Endothelial cell of umbilical vein (primary cell): ENCODE results near the gene ARHGDIA. TPM values are rescaled to one million over a fixed set of nuclear protein-coding genes. Genes with fewer than 3 reads are reported as not detected.

Experiments used
- BruUV-seq: library from RNA; stranded (reverse); fragments of 400-500 nt; replicated peaks from 2 replicates; lab custom pipeline; 2021; lab: Mats Ljungman, UMichigan
- CTCF ChIA-PET: fragments of 300-600, 350-600 bp; sonication (Branson Sonifier 250); formaldehyde crosslinking; loops from one replicate; lab custom pipeline; 2021; ENCODE audit warnings: antibody characterized with exemption, inconsistent platforms; lab: Charles Lee
- POLR2A ChIA-PET: fragments of 300-600, 350-600 bp; sonication (Branson Sonifier 250); formaldehyde crosslinking; loops from one replicate; lab custom pipeline; 2021; ENCODE audit warnings: antibody characterized with exemption, inconsistent platforms; lab: Charles Lee
- DNase-seq: peaks from one replicate; pipeline ENCODE4 v3.0.0-alpha.2; 2011; ENCODE audit warnings: low read depth, low spot score
- FAIRE-seq: peaks from 2 replicates; lab custom pipeline; 2011; peaks lifted over from hg19 to GRCh38; lab: Jason Lieb, UNC
- H2AFZ ChIP-seq: 2 replicates; pipeline ENCODE4 v1.6.0; 2012; ENCODE audit warnings: low read depth, low read length, control low read depth, inconsistent platforms
- H3K27ac ChIP-seq: 2 replicates; pipeline ENCODE4 v1.5.1; 2011; ENCODE audit warnings: low read depth, mild to moderate bottlenecking, control low read depth, low read length, moderate library complexity; ENCODE audit not compliant: insufficient read depth
- H3K27me3 ChIP-seq, 2 experiments: 2 replicates each; pipeline versions ENCODE4 v1.6.0 to v1.6.1; 2011; ENCODE audit warnings: low read length in 2 of 2, mixed read lengths in 1 of 2; ENCODE audit not compliant: control insufficient read depth in 2 of 2, insufficient read depth in 2 of 2
- H3K36me3 ChIP-seq, 2 experiments: 2 replicates in 1 of 2; 3 replicates in 1 of 2; pipeline ENCODE4 v1.5.1; 2011; ENCODE audit warnings: low read length in 2 of 2, mild to moderate bottlenecking in 1 of 2, moderate library complexity in 1 of 2; ENCODE audit not compliant: control insufficient read depth in 2 of 2, insufficient read depth in 2 of 2; ENCODE audit errors: extremely low read depth in 1 of 2
- H3K4me1 ChIP-seq: 3 replicates; pipeline ENCODE4 v1.5.1; 2011; ENCODE audit warnings: mild to moderate bottlenecking, low read length; ENCODE audit not compliant: control insufficient read depth, insufficient read depth; ENCODE audit errors: extremely low read depth
- H3K4me2 ChIP-seq: 2 replicates; pipeline ENCODE4 v1.6.1; 2011; ENCODE audit warnings: low read length, control low read depth, mixed read lengths; ENCODE audit not compliant: insufficient read depth
- H3K4me3 ChIP-seq, 3 experiments: fragments of 200-600 bp in 1 of 3; sonication (generic), shearing (Covaris generic) in 1 of 3; replicated peaks in 1 of 3; 2 replicates each; pipeline ENCODE4 v1.5.1; 2011 to 2016; ENCODE audit warnings: control low read depth in 3 of 3, low read length in 3 of 3, mild to moderate bottlenecking in 2 of 3, inconsistent platforms in 1 of 3, low read depth in 1 of 3, moderate library complexity in 1 of 3; ENCODE audit not compliant: insufficient read depth in 1 of 3
- H3K79me2 ChIP-seq: 2 replicates; pipeline ENCODE4 v1.6.0; 2012; ENCODE audit warnings: low read length, inconsistent platforms; ENCODE audit not compliant: control insufficient read depth, insufficient read depth
- H3K9ac ChIP-seq: replicated peaks from 2 replicates; pipeline ENCODE3; 2011; ENCODE audit warnings: low read length, control low read depth; ENCODE audit not compliant: insufficient read depth; ENCODE audit errors: extremely low read depth
- H3K9me1 ChIP-seq: replicated peaks from 3 replicates; pipeline ENCODE4 v1.6.0; 2011; ENCODE audit warnings: mild to moderate bottlenecking, low read length; ENCODE audit not compliant: control insufficient read depth, insufficient read depth; ENCODE audit errors: extremely low read depth
- H3K9me3 ChIP-seq: replicated peaks from 2 replicates; pipeline ENCODE4 v1.5.1; 2012; ENCODE audit warnings: low read length, inconsistent platforms; ENCODE audit not compliant: control insufficient read depth, insufficient read depth
- H4K20me1 ChIP-seq: replicated peaks from 2 replicates; pipeline ENCODE3; 2011; ENCODE audit warnings: mild to moderate bottlenecking, low read length; ENCODE audit not compliant: control insufficient read depth, insufficient read depth; ENCODE audit errors: extremely low read depth
- CTCF ChIP-seq, 2 donors: IDR thresholded peaks; 1 replicate in 1 of 2; 2 replicates in 1 of 2; pipeline ENCODE4 v1.5.1; 2011; ENCODE audit warnings: low read length in 2 of 2, mild to moderate bottlenecking in 2 of 2, moderate library complexity in 2 of 2, control low read depth in 1 of 2, inconsistent platforms in 1 of 2, low read depth in 1 of 2; ENCODE audit not compliant: insufficient read depth in 1 of 2; ENCODE audit errors: extremely low read depth in 1 of 2
- EZH2 ChIP-seq: IDR thresholded peaks from 2 replicates; pipeline ENCODE4 v1.6.1; 2012; ENCODE audit warnings: borderline replicate concordance, low read depth, mild to moderate bottlenecking, moderate library complexity, low read length, inconsistent platforms; ENCODE audit not compliant: severe bottlenecking
- FOS ChIP-seq: IDR thresholded peaks from 2 replicates; pipeline ENCODE4 v1.6.1; 2011; ENCODE audit warnings: mild to moderate bottlenecking, low read length, moderate library complexity, borderline replicate concordance; ENCODE audit not compliant: insufficient read depth
- GATA2 ChIP-seq: IDR thresholded peaks from 2 replicates; pipeline ENCODE4 v1.7.0; 2011; ENCODE audit warnings: low read depth, mild to moderate bottlenecking, moderate library complexity, mixed read lengths, low read length; ENCODE audit not compliant: insufficient read length, insufficient read depth
- JUN ChIP-seq: IDR thresholded peaks from 2 replicates; pipeline ENCODE4 v1.6.1; 2011; ENCODE audit warnings: borderline replicate concordance, low read depth; ENCODE audit not compliant: insufficient read length, insufficient read depth
- MAX ChIP-seq: IDR thresholded peaks from 2 replicates; pipeline ENCODE4 v1.6.1; 2011; ENCODE audit not compliant: insufficient read depth, insufficient read length
- MYC ChIP-seq: IDR thresholded peaks from one replicate; pipeline ENCODE4 v1.6.1; 2011; ENCODE audit warnings: mild to moderate bottlenecking, low read depth, low read length
- POLR2A ChIP-seq: IDR thresholded peaks from 2 replicates; pipeline ENCODE4 v1.6.1; 2012; ENCODE audit warnings: low read depth, mild to moderate bottlenecking, control low read depth, low read length
- POLR2AphosphoS5 ChIP-seq: IDR thresholded peaks from 2 replicates; pipeline ENCODE4 v1.6.1; 2012; ENCODE audit warnings: low read depth, mild to moderate bottlenecking, control low read depth, low read length, moderate library complexity; ENCODE audit not compliant: insufficient read depth
- dilution Hi-C: fragments of 300-500 bp; cut with MboI; formaldehyde crosslinking; loops from one replicate; pipeline ENCODE4 v1.15.0; 2019; ENCODE audit warnings: low sequenced_read_pairs; ENCODE audit not compliant: extremely low pct_ligation_motif_present
- intact Hi-C: fragments of 100-400 bp; cut with micrococcal nuclease; formaldehyde crosslinking; loops from one replicate; pipeline ENCODE4 v1.10.0; 2022
- polyA plus RNA-seq, 4 experiments: library from polyadenylated mRNA; depleted of rRNA in 3 of 4; stranded (reverse) in 3 of 4; unstranded in 1 of 4; fragments of >200 nt; gene quantifications; 2 replicates each; pipeline versions ENCODE4 v1.2.1 to v1.2.3, GENCODE V29; 2011 to 2012; ENCODE audit warnings: missing spikeins in 1 of 4
- total RNA-seq: library from RNA; stranded (reverse); gene quantifications from 2 replicates; pipeline ENCODE4 v1.2.3, GENCODE V29; 2021

ARHGDIA gene
- total and polyA plus RNA-seq, 2 donors (not counting 3 experiments of a cell fraction or from before 2014, with no cell fraction given): 358 to 645 TPM

- no peaks in the 10 kb centered on the region for H3K79me2 ChIP-seq
- intact Hi-C loops (no loop called here), dilution Hi-C loops (no loop called here)
- H3K9ac ChIP-seq: no peak overlapping the region
- H3K9me1 ChIP-seq: no peaks in the 10 kb centered on the region
- H3K9me3 ChIP-seq: no peaks in the 10 kb centered on the region
- H4K20me1 ChIP-seq: no peaks in the 10 kb centered on the region
- FAIRE-seq (no peak), DNase-seq (no peak)
- CTCF ChIA-PET: no interaction called here
- POLR2A ChIA-PET: no interaction called here
- H3K4me3 ChIP-seq: no peak overlapping the region
- peaks cover 3 to 4% of the 10 kb centered on the region in 2 experiments for H3K36me3 ChIP-seq
- TF ChIP-seq FOS: no peak
- TF ChIP-seq GATA2: no peak
- TF ChIP-seq POLR2A: no peak
- TF ChIP-seq MYC: no peak
- no peak for TF ChIP-seq POLR2AphosphoS5
- no peak for TF ChIP-seq CTCF (IDR thresholded peaks at IDR 0.05; ENCODE audit: extremely low read depth in 1 of 2, insufficient read depth in 1 of 2, low read depth in 1 of 2, low read length in 2 of 2)
- TF ChIP-seq JUN: no peak
- TF ChIP-seq MAX: no peak
- TF ChIP-seq EZH2: no peak
- H3K27ac ChIP-seq: no peak overlapping the region
- H3K27me3 ChIP-seq: no peaks in the 10 kb centered on the region
- no peak overlapping the region for H3K4me2 ChIP-seq
- BruUV-seq: no TSS peak
- H2AFZ ChIP-seq: no peak overlapping the region
- H3K4me1 ChIP-seq: no peaks in the 10 kb centered on the region
These were observed 8.0 kb upstream of the ARHGDIA start for GRCh38 chr17:81879121-81879520.
